RWPE2 (cell line): ENCODE data around the gene SOX21.

ENCODE experiments used
- ATAC-seq: fragments of 200-7000 bp; cut with Tn5 transposase; 3 replicates; pipeline ENCODE4 v1.9.1; 2021; ENCODE audit warnings: low read depth
- DNase-seq: peaks from one replicate; pipeline ENCODE4 v3.0.0-alpha.2; 2020; ENCODE audit warnings: low spot score
- H3K27ac ChIP-seq: fragments of 450-650 bp; 2 replicates; pipeline ENCODE4 v1.5.1; 2017; ENCODE audit warnings: mild to moderate bottlenecking; ENCODE audit not compliant: poor library complexity, severe bottlenecking
- H3K27me3 ChIP-seq: fragments of 250-450 bp; sonication (Bioruptor Pico); 2 replicates; pipeline ENCODE4 v1.5.1; 2021; ENCODE audit warnings: mild to moderate bottlenecking, moderate library complexity; ENCODE audit not compliant: insufficient read depth, poor library complexity, severe bottlenecking
- H3K36me3 ChIP-seq: fragments of 250-450 bp; sonication (Bioruptor Pico); 2 replicates; pipeline ENCODE4 v1.5.1; 2020; ENCODE audit warnings: low read depth, mild to moderate bottlenecking, moderate library complexity
- H3K4me1 ChIP-seq: fragments of 250-450 bp; sonication (Bioruptor Pico); 2 replicates; pipeline ENCODE4 v1.5.1; 2021; ENCODE audit warnings: mild to moderate bottlenecking, moderate library complexity; ENCODE audit not compliant: insufficient read depth, poor library complexity, severe bottlenecking
- H3K4me3 ChIP-seq: fragments of 250-450 bp; sonication (Bioruptor Pico); 2 replicates; pipeline ENCODE4 v1.5.1; 2021; ENCODE audit warnings: mild to moderate bottlenecking, moderate library complexity; ENCODE audit not compliant: severe bottlenecking
- H3K9me3 ChIP-seq: fragments of 250-450 bp; sonication (Bioruptor Pico); 2 replicates; pipeline ENCODE4 v1.5.1; 2021; ENCODE audit warnings: mild to moderate bottlenecking, moderate library complexity; ENCODE audit not compliant: severe bottlenecking
- CTCF ChIP-seq: fragments of 450-650 bp; IDR thresholded peaks from one replicate; pipeline ENCODE4 v1.5.1; 2017; ENCODE audit warnings: mild to moderate bottlenecking, moderate library complexity; ENCODE audit not compliant: poor library complexity, severe bottlenecking

Gene SOX21

GRCh38 chr13:94700051-94700535 is 12.3 kb downstream of the SOX21 start:
- no peak for TF ChIP-seq CTCF
- Histone ChIP-seq H3K4me1 (no peaks in the 10 kb centered on the region), H3K4me3 (no peak overlapping the region), H3K27me3 (no peaks in the 10 kb centered on the region), H3K9me3 (no peaks in the 10 kb centered on the region), H3K27ac (no peak overlapping the region), H3K36me3 (no peaks in the 10 kb centered on the region)
- DNase-seq = no peak
- no peak; the same call in 2 of the 3 replicates for ATAC-seq

- H3K27me3 ChIP-seq = peaks cover 5% of the 10 kb centered on the region
- H3K9me3 ChIP-seq = no peaks in the 10 kb centered on the region
- DNase-seq (no peak), ATAC-seq (no peak)
- no peaks in the 10 kb centered on the region for H3K4me1 ChIP-seq
- no peak overlapping the region for H3K4me3 ChIP-seq
- H3K36me3 ChIP-seq = no peaks in the 10 kb centered on the region
- TF ChIP-seq CTCF = no peak
- H3K27ac ChIP-seq = no peak overlapping the region
These were observed 16.2 kb downstream of the SOX21 start for GRCh38 chr13:94696171-94696570.

- Histone ChIP-seq H3K4me3 (no peak overlapping the region), H3K4me1 (no peaks in the 10 kb centered on the region), H3K36me3 (no peaks in the 10 kb centered on the region), H3K9me3 (no peaks in the 10 kb centered on the region), H3K27me3 (peaks cover 5% of the 10 kb centered on the region), H3K27ac (no peak overlapping the region)
- TF ChIP-seq CTCF = no peak
- DNase-seq (no peak), ATAC-seq (no peak)
These were observed 20.3 kb downstream of the SOX21 start for GRCh38 chr13:94692030-94692429.

- no peaks in the 10 kb centered on the region for H3K27me3 ChIP-seq
- no peak for TF ChIP-seq CTCF
- no peaks in the 10 kb centered on the region for H3K36me3 ChIP-seq
- DNase-seq (no peak), ATAC-seq (no peak)
- no peaks in the 10 kb centered on the region for H3K9me3 ChIP-seq
- no peak overlapping the region for H3K27ac ChIP-seq
- no peaks in the 10 kb centered on the region for H3K4me1 ChIP-seq
- no peak overlapping the region for H3K4me3 ChIP-seq
These were observed 28.9 kb downstream of the SOX21 start for GRCh38 chr13:94683409-94683808.

- Histone ChIP-seq H3K27ac (no peak overlapping the region), H3K4me3 (no peak overlapping the region), H3K9me3 (no peaks in the 10 kb centered on the region), H3K27me3 (no peaks in the 10 kb centered on the region), H3K4me1 (no peaks in the 10 kb centered on the region), H3K36me3 (no peaks in the 10 kb centered on the region)
- no peak for TF ChIP-seq CTCF
- DNase-seq (no peak), ATAC-seq (no peak)
These were observed 30.1 kb downstream of the SOX21 start for GRCh38 chr13:94682229-94682628.
